Activated naive CD4-positive, alpha-beta T cell treated with Interleukin-2 at 50 U/mL for 16 hours (primary cell): ENCODE results near the gene AGAP1.

Source experiments
- DNase-seq: peaks from one replicate; pipeline ENCODE4 v3.0.0-alpha.2; 2020

Gene AGAP1

GRCh38 chr2:236034974-236035373, 541.1 kb downstream of the AGAP1 start:
- no peak for DNase-seq

GRCh38 chr2:236036045-236036444, 542.2 kb downstream of the AGAP1 start:
- no peak for DNase-seq

DNA sequence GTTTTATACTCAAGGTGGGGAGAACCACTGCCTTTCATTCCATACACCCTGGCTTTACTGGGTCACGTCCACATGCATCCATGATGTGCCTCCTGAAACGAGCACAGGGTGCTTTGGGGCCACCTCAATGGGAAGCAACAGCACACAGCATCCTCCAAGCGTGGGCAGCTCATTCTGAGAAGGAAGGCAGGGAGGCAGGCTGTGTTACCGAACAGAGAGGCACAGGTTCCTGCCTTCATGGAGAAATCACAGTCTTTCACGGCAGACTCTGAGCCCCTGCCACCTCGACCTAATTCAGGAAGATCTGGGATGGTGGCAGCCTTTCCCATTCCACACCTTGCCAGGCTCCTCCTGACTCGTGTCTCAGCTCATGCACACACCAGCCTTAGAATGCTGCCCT, 544.3 kb downstream of the AGAP1 start:
- DNase-seq = no peak

- DNase-seq = no peak
Measured at GRCh38 chr2:236040600-236041328, 546.9 kb downstream of the AGAP1 start.

- no peak for DNase-seq
Measured at GRCh38 chr2:236041616-236042015, 547.8 kb downstream of the AGAP1 start.

- DNase-seq = no peak
Measured at GRCh38 chr2:236042087-236042486, 548.2 kb downstream of the AGAP1 start.

- DNase-seq = no peak
Measured at GRCh38 chr2:236044191-236044590, 550.3 kb downstream of the AGAP1 start.

DNA sequence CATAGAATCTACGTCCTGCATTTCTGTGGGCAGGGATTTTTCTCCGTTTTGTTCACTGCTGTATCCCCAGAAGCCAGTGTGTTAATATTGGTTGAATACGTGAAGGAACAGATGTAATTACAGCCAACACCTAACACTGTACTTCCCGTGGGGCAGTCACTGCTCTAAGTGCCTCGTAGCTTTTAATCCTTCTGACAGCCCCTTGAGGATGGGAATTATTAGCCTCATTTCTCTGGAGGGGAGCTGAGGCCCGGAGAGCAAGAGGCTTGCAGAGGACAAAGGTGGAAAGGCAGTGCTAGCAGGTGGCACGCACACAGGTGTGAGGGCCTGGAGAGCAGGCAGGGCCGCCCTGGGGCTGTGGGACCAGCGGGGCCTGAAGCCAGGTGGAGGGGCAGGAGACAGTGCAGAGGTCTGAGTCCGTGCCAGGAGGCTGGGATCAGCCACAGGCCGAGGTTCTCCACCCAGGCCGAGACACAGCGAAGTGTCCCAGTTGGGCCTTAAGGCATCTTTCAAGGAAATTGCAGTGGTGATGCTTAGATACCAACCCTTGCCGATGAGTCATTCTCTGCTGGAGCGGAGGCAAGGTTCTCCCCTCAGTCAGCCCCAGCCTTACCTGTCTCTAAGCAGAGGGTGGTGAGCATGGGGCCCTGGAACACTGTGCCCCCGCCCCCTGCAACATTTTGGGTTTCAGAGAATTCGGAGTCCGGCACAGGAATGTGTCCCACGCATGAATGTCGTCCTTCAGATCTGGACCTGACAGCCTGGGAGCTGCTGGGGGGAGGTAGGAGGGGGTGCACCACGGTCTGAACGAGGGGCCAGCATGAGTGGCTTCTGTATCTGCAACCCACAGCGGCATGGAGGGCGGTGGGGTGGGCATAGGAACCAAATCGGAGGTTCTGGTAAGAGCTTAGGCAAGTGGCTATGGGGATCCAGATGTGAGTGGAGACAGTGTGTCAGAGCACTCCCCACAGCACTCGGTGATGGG, 551.7 kb downstream of the AGAP1 start:
- DNase-seq = no peak

DNA sequence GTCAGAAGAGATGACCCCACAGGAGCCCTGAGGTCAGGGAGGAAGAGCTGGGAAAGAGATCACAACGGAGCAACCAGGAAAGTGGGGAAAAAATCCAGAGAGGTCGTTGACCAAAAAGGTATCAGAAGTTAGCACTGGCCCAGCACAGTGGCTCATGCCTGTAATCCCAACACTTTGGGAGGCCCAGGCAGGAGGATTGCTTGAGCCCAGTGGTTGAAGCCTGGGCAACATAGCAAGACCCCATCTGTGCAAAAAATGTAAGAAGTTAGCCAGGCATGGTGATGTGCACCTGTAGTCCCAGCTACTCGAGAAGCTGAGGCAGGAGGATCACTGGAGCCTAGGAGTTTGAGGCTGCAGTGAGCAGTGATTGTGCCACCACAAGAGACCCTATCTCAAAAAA, 552.9 kb downstream of the AGAP1 start:
- DNase-seq = no peak

- DNase-seq = no peak
Measured at GRCh38 chr2:236047176-236047575, 553.3 kb downstream of the AGAP1 start.

DNA sequence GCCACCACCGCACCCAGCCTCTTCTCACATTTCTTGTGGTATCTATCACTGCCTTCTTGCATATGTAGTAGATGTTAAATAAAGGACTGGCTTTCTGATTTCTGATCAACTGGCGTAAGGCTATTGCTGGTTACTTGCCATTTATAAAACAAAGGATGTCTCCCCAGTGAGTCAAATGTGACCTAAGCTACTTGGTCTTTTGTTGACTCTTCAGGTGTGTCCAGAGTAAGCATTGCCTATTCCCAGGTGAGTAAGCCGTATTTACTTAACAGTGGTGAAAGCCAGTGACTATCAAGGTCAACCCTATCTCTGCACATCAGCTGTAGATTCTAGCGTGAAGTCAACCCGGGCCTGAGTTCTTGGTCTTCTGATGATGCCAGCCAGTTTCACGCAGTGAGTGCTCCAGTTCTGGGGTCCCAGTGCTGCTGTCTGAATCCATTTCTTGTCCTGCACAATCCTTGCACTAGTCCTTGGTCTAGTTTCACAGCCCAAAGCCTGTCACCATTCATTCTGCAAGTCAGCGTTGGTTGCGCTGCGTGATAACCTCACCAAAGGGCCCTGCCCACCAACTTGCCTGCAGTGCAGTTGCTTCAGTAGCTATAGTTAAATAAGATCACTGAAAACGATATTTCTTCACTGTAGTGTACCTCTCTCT, 554.2 kb downstream of the AGAP1 start:
- DNase-seq = no peak

GRCh38 chr2:236049981-236050380, 556.1 kb downstream of the AGAP1 start:
- no peak for DNase-seq

- DNase-seq = no peak
Measured at GRCh38 chr2:236051351-236051750, 557.5 kb downstream of the AGAP1 start.

GRCh38 chr2:236051806-236052205, 558.0 kb downstream of the AGAP1 start:
- no peak for DNase-seq

- no peak for DNase-seq
Measured at GRCh38 chr2:236052206-236052605, 558.4 kb downstream of the AGAP1 start.

DNA sequence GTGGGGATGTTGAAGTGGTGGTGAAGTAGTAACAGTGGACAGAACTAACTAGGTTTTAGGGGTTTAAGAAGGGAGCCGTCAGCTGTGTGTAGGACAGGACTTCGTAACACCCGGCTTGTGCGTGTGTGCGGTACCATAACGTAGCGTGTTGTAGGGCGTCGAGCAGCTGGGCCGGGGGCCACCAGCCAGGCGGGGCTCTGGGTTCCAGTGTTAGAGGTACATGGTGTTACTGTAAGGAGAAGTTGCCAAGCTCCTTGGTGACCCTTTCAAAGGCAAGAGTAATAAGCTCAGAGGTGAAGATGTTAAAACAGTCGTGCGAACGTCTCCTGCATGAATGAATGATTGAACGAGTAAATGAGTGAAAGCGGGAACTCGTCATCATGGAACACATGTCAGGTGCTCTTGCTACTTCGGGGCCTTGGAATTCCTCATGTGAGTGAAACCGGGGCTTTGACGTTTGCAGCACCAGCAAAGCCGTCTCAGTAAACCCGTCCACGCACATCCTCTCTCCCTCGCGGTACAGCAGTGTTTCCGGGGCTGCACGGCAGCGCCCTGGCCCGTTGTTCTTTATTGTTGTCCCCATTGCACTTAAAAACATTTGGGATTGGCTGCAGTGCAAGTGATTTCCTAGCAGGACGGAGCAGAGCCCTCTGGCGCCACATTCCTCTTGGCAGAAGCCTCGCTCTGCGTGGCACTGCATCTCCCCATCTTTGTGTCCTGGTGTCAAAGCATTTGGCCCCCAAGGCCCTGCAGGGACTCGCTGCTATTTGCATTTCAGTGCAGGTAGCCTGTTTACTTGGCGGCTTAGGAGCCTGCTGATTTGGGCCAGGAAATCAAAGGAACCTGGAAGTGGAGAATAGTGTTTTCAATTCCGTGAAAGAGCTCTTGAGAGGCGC, 559.3 kb downstream of the AGAP1 start:
- DNase-seq = no peak

- no peak for DNase-seq
Measured at GRCh38 chr2:236054125-236054524, 560.3 kb downstream of the AGAP1 start.

DNA sequence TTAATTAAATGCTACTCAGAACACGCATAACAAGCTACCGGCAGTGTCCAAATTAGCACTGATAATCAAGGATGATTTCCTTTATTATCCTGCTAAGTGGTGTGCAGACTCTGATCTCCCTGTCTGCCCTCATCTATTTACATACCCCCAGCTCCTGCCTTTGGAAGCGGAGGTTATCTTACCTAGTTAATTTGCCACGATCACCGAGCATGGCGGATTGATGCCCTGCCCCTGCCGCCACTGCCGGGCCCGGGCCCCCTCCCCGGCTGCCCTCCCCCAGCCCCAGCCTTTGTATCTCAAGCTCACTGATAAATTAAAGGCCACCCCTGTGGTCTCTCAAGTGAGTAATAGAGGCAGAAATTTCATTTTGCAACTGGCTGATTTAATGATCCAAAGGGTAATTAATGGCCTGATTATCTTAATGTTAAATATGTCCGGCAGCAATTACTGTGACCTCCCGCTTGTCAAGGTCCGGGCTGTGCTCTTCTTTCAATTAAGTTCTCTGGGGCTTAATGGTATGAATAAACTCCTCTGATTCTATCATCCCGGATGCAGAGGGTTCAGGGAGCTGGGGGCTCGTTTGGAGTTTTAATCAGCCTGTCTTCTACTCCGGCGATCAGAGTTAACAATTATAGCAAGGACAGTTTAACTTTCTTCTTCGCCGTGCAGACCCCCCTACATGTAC, 560.9 kb downstream of the AGAP1 start:
- DNase-seq = no peak

DNA sequence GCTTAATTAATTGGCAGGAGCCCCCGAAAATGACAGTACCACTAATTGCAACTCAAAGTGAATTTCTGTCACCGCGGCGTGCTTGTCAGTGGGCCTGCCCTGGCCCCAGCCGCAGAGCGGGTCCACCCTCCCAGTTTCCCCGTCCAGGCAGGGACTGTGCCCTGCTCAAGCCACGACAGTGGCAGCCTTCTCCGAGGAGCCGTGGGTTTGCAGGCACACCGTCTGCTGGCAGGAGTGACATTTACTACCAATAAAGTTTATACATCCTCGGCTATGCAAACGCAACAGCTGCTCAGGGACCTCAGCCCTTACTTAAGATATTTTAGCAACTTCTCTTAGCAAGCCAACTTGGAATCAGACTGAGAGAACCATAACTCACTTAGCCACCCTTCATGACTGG, 561.6 kb downstream of the AGAP1 start:
- no peak for DNase-seq

DNA sequence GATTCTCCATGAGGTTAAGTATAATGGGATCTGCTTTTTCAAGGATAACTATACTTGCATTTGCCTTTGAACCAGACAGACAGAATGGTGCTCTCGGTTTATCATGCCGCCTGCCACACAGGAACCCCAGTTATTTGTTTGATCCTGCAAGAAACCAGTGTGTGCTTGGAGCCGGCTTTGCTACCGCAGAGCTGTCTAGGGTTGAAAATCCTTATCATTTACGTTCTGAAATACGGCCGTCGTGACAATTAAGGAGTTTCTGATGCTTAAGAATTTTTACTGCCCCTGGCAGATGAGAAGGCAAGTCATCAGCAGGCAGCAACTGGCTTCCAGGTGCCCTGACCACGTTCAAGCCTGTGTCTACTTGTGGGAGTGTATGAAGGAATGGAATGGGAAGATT, 562.3 kb downstream of the AGAP1 start:
- no peak for DNase-seq

DNA sequence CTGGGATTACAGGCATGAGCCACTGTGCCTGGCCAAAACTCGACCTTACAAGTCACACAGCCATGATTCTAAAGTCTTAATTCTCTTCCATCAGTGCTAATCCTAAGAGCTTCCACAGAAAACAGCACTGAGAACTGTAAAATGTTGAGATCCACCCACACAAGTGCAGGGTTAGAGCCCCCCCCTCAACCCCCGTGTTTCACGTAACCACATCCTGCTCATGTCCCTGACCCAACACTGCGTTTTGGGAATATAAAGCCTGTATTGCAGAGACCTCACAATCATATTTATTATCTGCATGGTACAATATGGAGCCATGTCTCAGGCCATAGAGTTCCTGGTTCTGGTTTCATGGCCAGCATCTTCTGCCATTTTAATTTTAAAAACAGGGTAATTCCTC, 563.5 kb downstream of the AGAP1 start:
- no peak for DNase-seq

DNA sequence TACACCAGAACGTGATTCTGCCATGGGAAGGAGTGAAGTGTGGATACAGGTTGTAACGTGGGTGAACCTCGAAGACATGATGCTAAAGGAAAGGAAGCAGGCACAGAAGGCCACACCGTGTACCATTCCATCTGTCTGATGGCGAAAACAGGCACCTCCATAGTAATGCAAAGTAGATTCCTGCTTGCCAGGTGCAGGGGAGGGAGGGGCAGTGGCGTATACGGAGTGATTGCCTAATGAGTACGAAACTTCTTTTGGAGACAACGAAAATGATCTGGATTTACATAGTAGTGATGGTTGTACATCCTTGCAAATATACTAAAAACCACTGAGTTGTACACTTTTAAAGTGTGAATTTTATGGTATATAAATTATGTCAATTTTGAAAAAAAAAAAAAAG, 567.7 kb downstream of the AGAP1 start:
- no peak for DNase-seq
